ENCODE data around the gene ELANE. TPM values are rescaled to one million over a fixed set of nuclear protein-coding genes. Genes with fewer than 3 reads are reported as not detected.

Gene ELANE
- total and polyA plus RNA-seq, 9 of the 15 experiments (the other 6 are each of a cell fraction or from before 2014, with no cell fraction given) = not detected

- TF ChIP-seq GMEB1 (CRISPR knock-in tag; IDR thresholded peaks at IDR 0.05) (no peak), GTF2F1 (IDR thresholded peaks at IDR 0.05; ENCODE audit: low read depth, low read length) (no peak), COPS2 (conservative IDR thresholded peaks at IDR 0.05) (no peak), MEF2A (IDR thresholded peaks at IDR 0.05; ENCODE audit: control insufficient read depth, low read depth, low read length) (no peak), CAMTA2 (CRISPR knock-in tag; conservative IDR thresholded peaks at IDR 0.05) (no peak), NONO (IDR thresholded peaks at IDR 0.05; ENCODE audit: low read depth in 2 of 2, low read length in 1 of 2) (peak; percentile 42 to 48; a peak in 3 of 4 replicates), SLC30A9 (CRISPR knock-in tag; IDR thresholded peaks at IDR 0.05) (no peak), POLR2G (IDR thresholded peaks at IDR 0.05; ENCODE audit: low read depth, low read length) (peak; percentile 92), RBM25 (IDR thresholded peaks at IDR 0.05; ENCODE audit: low read depth, low read length, severe bottlenecking) (no peak), ZBTB12 (CRISPR knock-in tag; IDR thresholded peaks at IDR 0.05) (no peak), ZNF551 (CRISPR knock-in tag; IDR thresholded peaks at IDR 0.05) (no peak), ZNF589 (CRISPR knock-in tag; IDR thresholded peaks at IDR 0.05; ENCODE audit: low read depth) (no peak), MLX (CRISPR knock-in tag; conservative IDR thresholded peaks at IDR 0.05) (no peak), ZC3H8 (IDR thresholded peaks at IDR 0.05) (no peak), BCOR (IDR thresholded peaks at IDR 0.05) (no peak), THRB (CRISPR knock-in tag; conservative IDR thresholded peaks at IDR 0.05) (no peak), ADNP (tag; IDR thresholded peaks at IDR 0.05) (no peak), BCL6 (CRISPR knock-in tag; IDR thresholded peaks at IDR 0.05) (no peak), ARID4B (CRISPR knock-in tag; IDR thresholded peaks at IDR 0.05) (no peak)
Observed at GRCh38 chr19:813219-814151, 38.6 kb upstream of the ELANE start (continued).
